HG03432 (cell line): ENCODE results near the gene AJAP1.

Source experiments
- ATAC-seq: cut with Tn5 transposase; IDR thresholded peaks from one replicate; pipeline ENCODE4 v1.9.1; 2021; ENCODE audit warnings: mild to moderate bottlenecking, moderate library complexity; ENCODE audit not compliant: unreplicated experiment

The AJAP1 gene

GRCh38 chr1:4678066-4678717, 23.8 kb downstream of the AJAP1 start:
- no peak for ATAC-seq

- no peak for ATAC-seq
Observed at GRCh38 chr1:4681026-4681425, 26.6 kb downstream of the AJAP1 start.

GRCh38 chr1:4682607-4683220, 28.3 kb downstream of the AJAP1 start:
- no peak for ATAC-seq

- no peak for ATAC-seq
Observed at GRCh38 chr1:4684136-4684535, 29.7 kb downstream of the AJAP1 start.

GRCh38 chr1:4684864-4685522, 30.6 kb downstream of the AJAP1 start:
- ATAC-seq: no peak

GRCh38 chr1:4685523-4685865, 31.1 kb downstream of the AJAP1 start:
- no peak for ATAC-seq

- ATAC-seq: no peak
Observed at GRCh38 chr1:4687943-4688342, 33.5 kb downstream of the AJAP1 start.

GRCh38 chr1:4689271-4689935, 35.0 kb downstream of the AJAP1 start:
- no peak for ATAC-seq

GRCh38 chr1:4689941-4690635, 35.7 kb downstream of the AJAP1 start:
- no peak for ATAC-seq

GRCh38 chr1:4690951-4691675, 36.7 kb downstream of the AJAP1 start:
- no peak for ATAC-seq

GRCh38 chr1:4691766-4692405, 37.5 kb downstream of the AJAP1 start:
- ATAC-seq: no peak

- ATAC-seq: no peak
Observed at GRCh38 chr1:4692437-4692836, 38.0 kb downstream of the AJAP1 start.

GRCh38 chr1:4693331-4693730, 38.9 kb downstream of the AJAP1 start:
- no peak for ATAC-seq

- ATAC-seq: no peak
Observed at GRCh38 chr1:4693891-4694290, 39.5 kb downstream of the AJAP1 start.

- no peak for ATAC-seq
Observed at GRCh38 chr1:4694492-4694891, 40.1 kb downstream of the AJAP1 start.

GRCh38 chr1:4695241-4695640, 40.8 kb downstream of the AJAP1 start:
- ATAC-seq: no peak

GRCh38 chr1:4696161-4696745, 41.8 kb downstream of the AJAP1 start:
- no peak for ATAC-seq

GRCh38 chr1:4696753-4697152, 42.3 kb downstream of the AJAP1 start:
- ATAC-seq: no peak

GRCh38 chr1:4697801-4698200, 43.4 kb downstream of the AJAP1 start:
- ATAC-seq: no peak

- ATAC-seq: no peak
Observed at GRCh38 chr1:4698911-4699310, 44.5 kb downstream of the AJAP1 start.
